22Rv1 (cell line): Measurements from ENCODE around the gene MID2.

Experiments
- CTCF ChIP-seq: fragments of 450-650 bp; IDR thresholded peaks from 2 replicates; pipeline ENCODE4 v1.5.1; 2017; ENCODE audit warnings: mild to moderate bottlenecking
- ZFX ChIP-seq: fragments of 450-650 bp; IDR thresholded peaks from 2 replicates; pipeline ENCODE4 v1.6.1; 2017; ENCODE audit warnings: antibody characterized with exemption, borderline replicate concordance

DNA sequence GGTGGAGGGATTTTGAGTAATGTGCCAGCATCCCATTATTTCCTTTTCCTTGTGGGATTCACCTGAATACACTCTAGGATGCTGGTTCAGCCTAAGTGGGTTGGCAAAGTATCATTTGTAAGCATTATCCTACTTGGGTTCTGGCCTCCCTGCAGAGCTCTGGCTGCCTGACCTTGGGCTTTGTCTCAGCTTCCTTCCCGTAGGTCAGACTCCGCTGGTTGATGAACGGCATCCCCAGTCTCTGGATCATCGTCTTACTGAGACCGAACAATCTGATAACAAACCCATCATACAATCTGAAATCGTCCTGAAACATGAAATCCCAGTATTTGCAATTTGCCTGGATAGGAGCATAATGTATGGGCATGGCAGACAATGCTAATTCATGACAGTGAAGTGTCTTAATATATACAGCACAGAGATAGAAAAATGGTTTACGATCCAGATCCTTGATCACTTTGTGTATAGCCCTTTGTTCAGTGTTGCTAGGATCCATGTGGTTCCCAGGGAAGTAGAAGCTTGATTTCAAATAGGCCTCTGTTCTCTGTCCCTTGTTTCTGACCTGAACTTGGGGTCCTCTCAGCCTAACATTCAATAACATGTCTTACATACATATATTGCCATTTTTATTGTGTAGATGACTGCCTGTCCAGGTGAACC lies 5.5 kb downstream of the MID2 start:
- no peak for TF ChIP-seq CTCF
- TF ChIP-seq ZFX: no peak
